ENCODE measurements around the gene LSM3.

DNA sequence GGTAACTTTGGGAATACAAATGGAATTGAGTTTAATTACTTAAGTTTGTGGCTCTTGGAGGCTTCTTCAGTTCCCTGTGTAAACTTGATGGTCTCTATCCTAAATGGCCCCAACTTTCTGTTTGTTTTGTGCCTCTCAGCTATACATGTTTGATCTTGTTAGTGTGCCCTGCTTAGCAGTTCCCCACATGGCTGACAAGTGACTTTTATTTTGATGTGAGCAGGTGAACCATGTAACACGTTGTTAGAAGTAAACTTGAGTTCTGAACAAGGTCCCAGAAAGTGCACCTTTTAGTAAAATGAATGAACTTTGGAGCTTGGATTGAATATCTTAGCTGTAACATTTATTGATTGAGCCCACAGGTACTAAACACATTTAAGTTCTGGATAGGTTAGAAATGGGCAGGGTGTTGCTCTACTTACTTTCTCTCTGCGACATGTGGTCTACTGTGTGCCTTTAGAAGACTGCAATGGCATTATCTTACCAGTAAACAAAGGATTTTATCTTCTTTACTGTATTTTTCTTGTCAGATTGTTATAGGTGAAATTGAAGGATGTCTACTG, 4.5 kb downstream of the LSM3 start:
- TF ChIP-seq, protein P1, sequence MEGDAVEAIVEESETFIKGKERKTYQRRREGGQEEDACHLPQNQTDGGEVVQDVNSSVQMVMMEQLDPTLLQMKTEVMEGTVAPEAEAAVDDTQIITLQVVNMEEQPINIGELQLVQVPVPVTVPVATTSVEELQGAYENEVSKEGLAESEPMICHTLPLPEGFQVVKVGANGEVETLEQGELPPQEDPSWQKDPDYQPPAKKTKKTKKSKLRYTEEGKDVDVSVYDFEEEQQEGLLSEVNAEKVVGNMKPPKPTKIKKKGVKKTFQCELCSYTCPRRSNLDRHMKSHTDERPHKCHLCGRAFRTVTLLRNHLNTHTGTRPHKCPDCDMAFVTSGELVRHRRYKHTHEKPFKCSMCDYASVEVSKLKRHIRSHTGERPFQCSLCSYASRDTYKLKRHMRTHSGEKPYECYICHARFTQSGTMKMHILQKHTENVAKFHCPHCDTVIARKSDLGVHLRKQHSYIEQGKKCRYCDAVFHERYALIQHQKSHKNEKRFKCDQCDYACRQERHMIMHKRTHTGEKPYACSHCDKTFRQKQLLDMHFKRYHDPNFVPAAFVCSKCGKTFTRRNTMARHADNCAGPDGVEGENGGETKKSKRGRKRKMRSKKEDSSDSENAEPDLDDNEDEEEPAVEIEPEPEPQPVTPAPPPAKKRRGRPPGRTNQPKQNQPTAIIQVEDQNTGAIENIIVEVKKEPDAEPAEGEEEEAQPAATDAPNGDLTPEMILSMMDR (IDR thresholded peaks at IDR 0.05; ENCODE audit: insufficient read depth, low read length) = no peak
- no peak for TF ChIP-seq POLR2AphosphoS5 (IDR thresholded peaks at IDR 0.05; ENCODE audit: low read depth)
- TF ChIP-seq, protein P2, sequence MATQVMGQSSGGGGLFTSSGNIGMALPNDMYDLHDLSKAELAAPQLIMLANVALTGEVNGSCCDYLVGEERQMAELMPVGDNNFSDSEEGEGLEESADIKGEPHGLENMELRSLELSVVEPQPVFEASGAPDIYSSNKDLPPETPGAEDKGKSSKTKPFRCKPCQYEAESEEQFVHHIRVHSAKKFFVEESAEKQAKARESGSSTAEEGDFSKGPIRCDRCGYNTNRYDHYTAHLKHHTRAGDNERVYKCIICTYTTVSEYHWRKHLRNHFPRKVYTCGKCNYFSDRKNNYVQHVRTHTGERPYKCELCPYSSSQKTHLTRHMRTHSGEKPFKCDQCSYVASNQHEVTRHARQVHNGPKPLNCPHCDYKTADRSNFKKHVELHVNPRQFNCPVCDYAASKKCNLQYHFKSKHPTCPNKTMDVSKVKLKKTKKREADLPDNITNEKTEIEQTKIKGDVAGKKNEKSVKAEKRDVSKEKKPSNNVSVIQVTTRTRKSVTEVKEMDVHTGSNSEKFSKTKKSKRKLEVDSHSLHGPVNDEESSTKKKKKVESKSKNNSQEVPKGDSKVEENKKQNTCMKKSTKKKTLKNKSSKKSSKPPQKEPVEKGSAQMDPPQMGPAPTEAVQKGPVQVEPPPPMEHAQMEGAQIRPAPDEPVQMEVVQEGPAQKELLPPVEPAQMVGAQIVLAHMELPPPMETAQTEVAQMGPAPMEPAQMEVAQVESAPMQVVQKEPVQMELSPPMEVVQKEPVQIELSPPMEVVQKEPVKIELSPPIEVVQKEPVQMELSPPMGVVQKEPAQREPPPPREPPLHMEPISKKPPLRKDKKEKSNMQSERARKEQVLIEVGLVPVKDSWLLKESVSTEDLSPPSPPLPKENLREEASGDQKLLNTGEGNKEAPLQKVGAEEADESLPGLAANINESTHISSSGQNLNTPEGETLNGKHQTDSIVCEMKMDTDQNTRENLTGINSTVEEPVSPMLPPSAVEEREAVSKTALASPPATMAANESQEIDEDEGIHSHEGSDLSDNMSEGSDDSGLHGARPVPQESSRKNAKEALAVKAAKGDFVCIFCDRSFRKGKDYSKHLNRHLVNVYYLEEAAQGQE (IDR thresholded peaks at IDR 0.05; ENCODE audit: insufficient replicate concordance, low read depth) = no peak
- no peak for TF ChIP-seq GABPA (IDR thresholded peaks at IDR 0.05; ENCODE audit: low read depth)
